Progenitor cell of endocrine pancreas (in vitro differentiated cells): Measurements from ENCODE around the gene SPATA46. TPM values are rescaled to one million over a fixed set of nuclear protein-coding genes. Genes with fewer than 3 reads are reported as not detected.

Experiments used
- DNase-seq: peaks from one replicate; pipeline ENCODE4 v3.0.0; 2021; ENCODE audit warnings: low spot score; ENCODE audit not compliant: unreplicated experiment
- H3K27ac Mint-ChIP-seq: 2 replicates; pipeline ENCODE4 v1.8.0; 2021; ENCODE audit warnings: mild to moderate bottlenecking, moderate library complexity, mixed read lengths
- H3K27me3 Mint-ChIP-seq: 2 replicates; pipeline ENCODE4 v1.8.0; 2021; ENCODE audit warnings: mixed read lengths
- H3K36me3 Mint-ChIP-seq: 2 replicates; pipeline ENCODE4 v1.8.0; 2022; ENCODE audit warnings: mixed read lengths; ENCODE audit not compliant: insufficient read depth
- H3K4me1 Mint-ChIP-seq: 2 replicates; pipeline ENCODE4 v1.8.0; 2021; ENCODE audit warnings: low read depth, mixed read lengths
- H3K4me3 Mint-ChIP-seq: 2 replicates; pipeline ENCODE4 v1.8.0; 2021; ENCODE audit warnings: low read depth, mild to moderate bottlenecking, moderate library complexity, mixed read lengths
- H3K9me3 Mint-ChIP-seq: 2 replicates; pipeline ENCODE4 v1.8.0; 2021; ENCODE audit warnings: low read depth, mixed read lengths
- total RNA-seq: library from RNA; stranded (reverse); gene quantifications from 2 replicates; pipeline ENCODE4 v1.2.1, GENCODE V29; 2021
- TF ChIP-seq, protein P1 (sequence below): fragments of 200-600 bp; sonication (generic); IDR thresholded peaks from one replicate; pipeline ENCODE4 v1.5.0; 2021; ENCODE audit warnings: antibody characterized with exemption, mild to moderate bottlenecking; ENCODE audit not compliant: unreplicated experiment

SPATA46 gene
- total RNA-seq, 1 donor from 2014 or later = not detected

DNA sequence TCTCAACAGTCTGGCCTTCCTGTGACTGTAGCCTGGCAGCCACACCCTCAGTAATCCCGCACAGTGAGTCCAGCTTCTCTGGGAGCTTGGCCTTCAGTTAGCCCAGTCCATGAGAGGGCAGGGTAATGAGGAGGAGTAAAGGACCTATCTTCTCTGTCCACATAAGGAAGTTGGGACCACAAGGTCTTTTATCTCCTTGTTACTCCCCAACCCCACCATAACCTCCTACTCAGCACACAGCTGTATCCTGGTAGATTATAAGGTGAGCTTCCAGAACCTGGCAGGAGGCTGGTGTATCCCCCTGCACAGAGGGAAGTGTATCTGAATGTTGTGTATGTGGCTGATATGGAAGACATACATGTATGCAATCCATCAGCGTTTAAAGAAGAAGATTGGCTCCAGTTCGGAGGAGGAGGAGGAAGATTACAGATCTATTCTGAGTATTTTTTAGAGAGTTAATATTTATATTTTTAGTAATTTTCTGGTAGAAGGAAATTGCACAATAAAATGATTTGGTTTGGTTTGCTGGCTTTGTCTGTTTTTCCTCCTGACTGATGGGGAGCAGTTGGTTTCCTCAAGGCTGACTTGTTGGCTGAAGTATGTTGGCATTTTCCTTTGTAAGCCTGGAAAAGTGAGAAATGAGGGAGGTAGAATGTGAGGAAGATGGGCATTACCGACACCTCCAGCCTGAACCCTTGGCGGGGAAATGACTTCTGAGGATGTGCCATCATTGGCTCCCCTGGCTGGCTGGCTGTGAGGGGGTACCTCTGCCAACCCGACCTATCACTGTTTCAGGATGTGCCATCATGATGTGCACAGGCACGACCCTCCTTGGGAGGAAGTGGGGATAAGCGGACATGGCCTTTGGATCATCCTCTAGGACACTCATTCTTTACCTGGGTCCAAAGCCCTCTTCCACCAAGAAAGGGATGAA lies 9.9 kb upstream of the SPATA46 start:
- TF ChIP-seq, protein P1, sequence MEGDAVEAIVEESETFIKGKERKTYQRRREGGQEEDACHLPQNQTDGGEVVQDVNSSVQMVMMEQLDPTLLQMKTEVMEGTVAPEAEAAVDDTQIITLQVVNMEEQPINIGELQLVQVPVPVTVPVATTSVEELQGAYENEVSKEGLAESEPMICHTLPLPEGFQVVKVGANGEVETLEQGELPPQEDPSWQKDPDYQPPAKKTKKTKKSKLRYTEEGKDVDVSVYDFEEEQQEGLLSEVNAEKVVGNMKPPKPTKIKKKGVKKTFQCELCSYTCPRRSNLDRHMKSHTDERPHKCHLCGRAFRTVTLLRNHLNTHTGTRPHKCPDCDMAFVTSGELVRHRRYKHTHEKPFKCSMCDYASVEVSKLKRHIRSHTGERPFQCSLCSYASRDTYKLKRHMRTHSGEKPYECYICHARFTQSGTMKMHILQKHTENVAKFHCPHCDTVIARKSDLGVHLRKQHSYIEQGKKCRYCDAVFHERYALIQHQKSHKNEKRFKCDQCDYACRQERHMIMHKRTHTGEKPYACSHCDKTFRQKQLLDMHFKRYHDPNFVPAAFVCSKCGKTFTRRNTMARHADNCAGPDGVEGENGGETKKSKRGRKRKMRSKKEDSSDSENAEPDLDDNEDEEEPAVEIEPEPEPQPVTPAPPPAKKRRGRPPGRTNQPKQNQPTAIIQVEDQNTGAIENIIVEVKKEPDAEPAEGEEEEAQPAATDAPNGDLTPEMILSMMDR = no peak
- no peak for DNase-seq
- peaks cover 20% of the 10 kb centered on the region for H3K4me1 Mint-ChIP-seq
- no peaks in the 10 kb centered on the region for H3K36me3 Mint-ChIP-seq
- H3K27me3 Mint-ChIP-seq = peaks cover 4% of the 10 kb centered on the region
- no peak overlapping the region for H3K4me3 Mint-ChIP-seq
- H3K9me3 Mint-ChIP-seq = no peaks in the 10 kb centered on the region
- H3K27ac Mint-ChIP-seq = no peak overlapping the region

DNA sequence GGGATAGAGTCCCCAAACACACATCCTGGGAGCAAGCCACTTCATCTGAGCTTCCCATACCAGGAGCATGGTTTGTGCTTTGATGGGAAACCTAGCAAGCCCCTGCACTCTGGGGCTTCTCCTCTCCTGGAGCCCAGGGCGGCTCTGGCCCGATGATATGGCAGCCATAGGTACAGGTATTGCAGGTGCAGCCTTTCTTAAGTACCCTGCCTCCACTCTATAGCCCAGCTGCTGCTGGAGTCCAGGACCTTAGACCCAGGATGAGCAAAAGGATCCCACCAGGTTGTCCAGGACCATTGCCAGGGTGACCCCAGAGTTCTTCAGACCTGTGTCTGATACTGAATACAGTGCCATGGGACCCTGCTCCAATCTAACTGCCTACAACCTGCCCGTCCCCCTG lies 9.0 kb upstream of the SPATA46 start:
- no peak for DNase-seq
- peaks cover 4% of the 10 kb centered on the region for H3K27me3 Mint-ChIP-seq
- no peaks in the 10 kb centered on the region for H3K9me3 Mint-ChIP-seq
- no peak overlapping the region for H3K27ac Mint-ChIP-seq
- TF ChIP-seq, protein P1 = no peak
- H3K4me1 Mint-ChIP-seq = peaks cover 19% of the 10 kb centered on the region
- no peak overlapping the region for H3K4me3 Mint-ChIP-seq
- no peaks in the 10 kb centered on the region for H3K36me3 Mint-ChIP-seq

DNA sequence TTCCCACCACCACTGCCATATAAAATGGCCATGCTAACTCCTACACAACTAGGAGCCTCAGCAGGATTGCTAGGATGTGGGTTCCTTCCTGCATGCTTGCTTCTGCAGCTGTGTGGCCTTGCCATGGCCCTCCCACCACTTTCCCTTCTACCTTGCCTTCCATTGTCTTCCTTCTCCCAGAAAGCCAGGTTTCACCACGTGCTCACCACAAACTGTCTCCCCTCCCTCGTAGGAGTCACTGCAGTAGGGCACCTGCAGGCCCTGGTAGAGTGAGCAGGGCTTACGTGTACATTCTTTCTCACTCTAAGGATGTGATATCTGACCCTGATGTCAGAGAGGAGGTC lies 8.6 kb upstream of the SPATA46 start:
- Mint-ChIP-seq H3K4me1 (peaks cover 16% of the 10 kb centered on the region), H3K27ac (no peak overlapping the region), H3K9me3 (no peaks in the 10 kb centered on the region), H3K36me3 (no peaks in the 10 kb centered on the region), H3K27me3 (peaks cover under 1% of the 10 kb centered on the region), H3K4me3 (no peak overlapping the region)
- no peak for DNase-seq
- TF ChIP-seq, protein P1 = no peak

DNA sequence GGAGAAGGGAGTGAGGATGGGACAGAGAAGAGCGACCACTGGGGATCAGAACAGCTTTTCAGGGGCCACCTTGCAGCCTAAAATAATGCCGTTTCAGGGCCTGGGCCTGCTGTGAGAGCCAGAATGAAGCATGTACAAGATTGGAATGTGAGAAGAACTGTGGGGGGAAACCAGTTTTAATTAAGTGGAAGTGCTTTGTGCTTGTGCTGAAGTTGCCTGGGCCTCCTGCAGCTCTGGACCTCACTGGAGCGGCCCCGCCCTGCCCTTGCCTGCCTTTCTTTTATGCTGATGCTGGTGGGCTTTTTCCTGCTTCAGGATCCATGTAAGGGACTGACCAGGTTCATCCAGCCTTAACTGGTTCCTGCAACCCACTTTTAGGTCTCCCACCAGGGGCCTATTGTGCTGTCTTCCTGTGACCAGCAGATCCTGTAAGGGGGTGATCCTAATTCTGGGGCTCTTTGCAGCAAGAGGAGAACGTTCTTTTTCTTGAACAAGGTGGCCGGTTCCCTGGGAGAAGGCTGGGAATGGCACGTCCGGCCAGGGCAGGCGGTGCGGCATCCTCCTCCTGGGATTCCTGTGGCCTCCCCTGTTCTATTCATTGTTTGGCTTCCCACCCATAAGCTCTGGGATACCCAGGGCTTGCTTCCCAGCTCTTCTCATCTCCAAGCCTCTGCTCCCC lies 8.1 kb upstream of the SPATA46 start:
- Mint-ChIP-seq H3K4me1 (peaks cover 13% of the 10 kb centered on the region), H3K4me3 (no peak overlapping the region), H3K9me3 (no peaks in the 10 kb centered on the region), H3K27me3 (no peaks in the 10 kb centered on the region), H3K27ac (no peak overlapping the region), H3K36me3 (no peaks in the 10 kb centered on the region)
- TF ChIP-seq, protein P1 = no peak
- DNase-seq = no peak

DNA sequence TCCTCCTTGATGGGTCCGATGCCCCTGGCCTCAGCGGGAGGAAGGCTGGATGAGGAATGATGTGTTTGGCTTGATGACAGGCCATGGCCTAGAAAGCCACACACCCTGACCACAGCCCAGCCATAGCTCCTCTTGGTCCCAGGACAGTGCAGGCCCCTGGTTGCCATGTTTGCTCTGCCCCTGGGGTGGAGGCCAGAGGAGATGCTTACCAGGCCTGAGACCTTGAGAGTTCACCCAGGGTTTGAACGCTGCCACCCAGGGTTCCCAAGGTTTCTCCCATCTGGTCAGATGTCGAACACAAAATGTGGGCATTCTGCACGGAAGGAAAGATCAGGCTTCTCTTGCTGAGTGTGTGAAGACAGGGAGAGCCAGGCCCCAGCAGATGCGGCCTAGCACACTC lies 7.5 kb upstream of the SPATA46 start:
- no peak overlapping the region for H3K27ac Mint-ChIP-seq
- no peaks in the 10 kb centered on the region for H3K27me3 Mint-ChIP-seq
- TF ChIP-seq, protein P1 = no peak
- no peak for DNase-seq
- H3K4me3 Mint-ChIP-seq = no peak overlapping the region
- no peaks in the 10 kb centered on the region for H3K9me3 Mint-ChIP-seq
- no peaks in the 10 kb centered on the region for H3K36me3 Mint-ChIP-seq
- H3K4me1 Mint-ChIP-seq = peaks cover 9% of the 10 kb centered on the region
